BE2C (cell line): Measurements from ENCODE around the gene FMNL2.

Experiments used
- DNase-seq: peaks from one replicate; pipeline ENCODE4 v3.0.0-alpha.2; 2020
- H3K27me3 ChIP-seq: fragments of 250-450 bp; sonication (Bioruptor Pico); 2 replicates; pipeline ENCODE4 v1.5.1; 2020; ENCODE audit warnings: mild to moderate bottlenecking
- H3K36me3 ChIP-seq: fragments of 250-450 bp; sonication (Bioruptor Pico); 2 replicates; pipeline ENCODE4 v1.5.1; 2020; ENCODE audit warnings: mild to moderate bottlenecking
- H3K4me1 ChIP-seq: fragments of 250-450 bp; sonication (Bioruptor Pico); 2 replicates; pipeline ENCODE4 v1.5.1; 2020
- H3K4me3 ChIP-seq: 2 replicates; pipeline ENCODE4 v1.5.1; 2011; ENCODE audit warnings: low read depth, low read length
- H3K9me3 ChIP-seq: fragments of 250-450 bp; sonication (Bioruptor Pico); 2 replicates; pipeline ENCODE4 v1.5.1; 2020
- TF ChIP-seq, protein P1 (sequence below): IDR thresholded peaks from 2 replicates; pipeline ENCODE4 v1.5.1; 2012; ENCODE audit warnings: mild to moderate bottlenecking, low read depth, low read length

FMNL2 gene

DNA sequence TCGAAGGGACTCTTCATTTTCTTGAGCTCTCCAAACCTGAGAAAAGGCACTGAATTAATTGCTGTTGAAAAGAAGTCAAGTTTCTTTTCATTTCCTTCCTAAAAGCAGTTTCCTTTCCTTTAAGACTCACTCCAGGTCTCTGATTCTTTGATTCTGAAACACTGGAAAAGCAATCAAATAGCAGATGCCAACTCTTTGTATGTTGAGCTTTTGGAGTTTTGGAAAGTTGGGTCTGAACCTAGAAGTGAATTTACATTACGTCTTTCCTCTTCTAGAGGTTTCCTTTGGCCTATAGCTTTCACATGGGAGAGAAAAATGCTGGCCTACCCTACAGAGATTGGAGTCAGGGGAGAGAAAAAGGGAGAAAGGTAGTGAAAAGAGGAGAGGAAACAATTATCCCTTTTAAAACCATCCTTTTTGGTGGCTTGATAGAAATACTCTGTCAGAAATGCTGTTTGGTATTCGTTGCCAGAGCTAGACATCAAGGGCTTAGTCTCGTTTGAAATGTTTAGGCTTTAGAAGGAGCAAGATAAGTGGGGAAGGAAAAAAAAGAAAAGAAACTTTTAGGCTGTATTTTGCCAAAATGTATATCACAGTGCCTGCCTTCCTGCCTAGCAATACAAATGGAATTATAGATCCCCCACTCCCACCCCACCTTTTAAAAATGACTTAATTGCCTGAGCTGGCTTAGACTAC, 194.6 kb downstream of the FMNL2 start:
- DNase-seq, result no peak
- Histone ChIP-seq H3K4me3 (no peak overlapping the region), H3K36me3 (no peaks in the 10 kb centered on the region), H3K9me3 (no peaks in the 10 kb centered on the region), H3K27me3 (no peaks in the 10 kb centered on the region), H3K4me1 (no peaks in the 10 kb centered on the region)
- TF ChIP-seq, protein P1, sequence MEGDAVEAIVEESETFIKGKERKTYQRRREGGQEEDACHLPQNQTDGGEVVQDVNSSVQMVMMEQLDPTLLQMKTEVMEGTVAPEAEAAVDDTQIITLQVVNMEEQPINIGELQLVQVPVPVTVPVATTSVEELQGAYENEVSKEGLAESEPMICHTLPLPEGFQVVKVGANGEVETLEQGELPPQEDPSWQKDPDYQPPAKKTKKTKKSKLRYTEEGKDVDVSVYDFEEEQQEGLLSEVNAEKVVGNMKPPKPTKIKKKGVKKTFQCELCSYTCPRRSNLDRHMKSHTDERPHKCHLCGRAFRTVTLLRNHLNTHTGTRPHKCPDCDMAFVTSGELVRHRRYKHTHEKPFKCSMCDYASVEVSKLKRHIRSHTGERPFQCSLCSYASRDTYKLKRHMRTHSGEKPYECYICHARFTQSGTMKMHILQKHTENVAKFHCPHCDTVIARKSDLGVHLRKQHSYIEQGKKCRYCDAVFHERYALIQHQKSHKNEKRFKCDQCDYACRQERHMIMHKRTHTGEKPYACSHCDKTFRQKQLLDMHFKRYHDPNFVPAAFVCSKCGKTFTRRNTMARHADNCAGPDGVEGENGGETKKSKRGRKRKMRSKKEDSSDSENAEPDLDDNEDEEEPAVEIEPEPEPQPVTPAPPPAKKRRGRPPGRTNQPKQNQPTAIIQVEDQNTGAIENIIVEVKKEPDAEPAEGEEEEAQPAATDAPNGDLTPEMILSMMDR, result no peak

DNA sequence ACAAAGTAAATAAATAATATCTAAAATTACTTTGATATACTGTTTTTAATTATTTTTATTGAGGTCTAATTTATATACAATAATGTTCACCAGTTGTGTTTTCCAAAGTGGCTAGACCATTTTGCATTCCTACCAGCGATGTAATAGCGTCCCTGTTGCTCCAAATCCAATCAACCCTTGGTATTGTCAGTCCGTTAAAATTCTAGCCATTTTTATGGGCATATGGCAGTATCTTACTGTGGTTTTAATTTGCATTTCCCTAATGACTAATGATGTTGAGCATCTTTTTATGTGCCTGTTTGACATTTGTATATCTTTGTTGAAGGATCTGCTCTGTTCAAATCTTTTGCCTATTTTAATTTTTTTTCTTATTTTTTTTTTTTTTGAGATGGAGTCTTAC, 197.3 kb downstream of the FMNL2 start:
- Histone ChIP-seq H3K36me3 (no peaks in the 10 kb centered on the region), H3K4me1 (no peaks in the 10 kb centered on the region), H3K27me3 (no peaks in the 10 kb centered on the region), H3K4me3 (no peak overlapping the region), H3K9me3 (no peaks in the 10 kb centered on the region)
- TF ChIP-seq, protein P1, result no peak
- DNase-seq, result no peak

- Histone ChIP-seq H3K4me3 (no peak overlapping the region), H3K4me1 (no peaks in the 10 kb centered on the region), H3K36me3 (no peaks in the 10 kb centered on the region), H3K9me3 (no peaks in the 10 kb centered on the region), H3K27me3 (no peaks in the 10 kb centered on the region)
- DNase-seq, result no peak
- TF ChIP-seq, protein P1, result no peak
Measured at GRCh38 chr2:152534460-152535135, 199.6 kb downstream of the FMNL2 start.

DNA sequence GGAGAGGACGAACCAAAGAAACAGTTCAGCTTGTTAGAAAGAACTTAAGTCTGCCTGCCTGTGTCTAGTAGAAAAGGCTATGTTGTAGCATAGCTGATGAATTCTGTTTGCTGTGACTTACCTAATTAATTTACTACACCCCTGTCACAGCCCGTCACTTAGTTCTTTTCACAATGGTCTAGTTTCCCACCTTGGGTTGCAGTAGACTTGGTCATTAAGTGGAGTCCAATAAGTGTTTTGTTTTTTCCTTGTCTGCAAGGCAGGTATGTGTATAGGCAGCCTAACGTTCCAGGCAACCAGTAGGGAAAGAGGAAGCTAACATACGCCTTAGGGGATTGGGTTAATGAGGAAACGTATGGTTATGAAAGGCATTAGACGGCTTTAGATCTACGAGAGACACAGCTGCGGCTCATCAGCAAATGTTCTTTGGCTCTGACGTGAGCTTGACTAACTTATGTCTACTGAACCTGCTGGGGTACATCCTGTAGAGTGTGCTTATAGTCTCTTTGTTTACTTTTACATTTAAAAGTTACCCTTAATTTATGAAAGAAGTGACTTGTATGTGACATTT, 202.2 kb downstream of the FMNL2 start:
- Histone ChIP-seq H3K4me1 (no peaks in the 10 kb centered on the region), H3K9me3 (no peaks in the 10 kb centered on the region), H3K36me3 (no peaks in the 10 kb centered on the region), H3K4me3 (no peak overlapping the region), H3K27me3 (no peaks in the 10 kb centered on the region)
- no peak for DNase-seq
- TF ChIP-seq, protein P1, result no peak

- Histone ChIP-seq H3K27me3 (no peaks in the 10 kb centered on the region), H3K36me3 (no peaks in the 10 kb centered on the region), H3K9me3 (no peaks in the 10 kb centered on the region), H3K4me1 (no peaks in the 10 kb centered on the region), H3K4me3 (no peak overlapping the region)
- no peak for DNase-seq
- TF ChIP-seq, protein P1, result no peak
Measured at GRCh38 chr2:152539424-152539823, 204.4 kb downstream of the FMNL2 start.

- no peaks in the 10 kb centered on the region for H3K36me3 ChIP-seq
- H3K4me1 ChIP-seq, result no peaks in the 10 kb centered on the region
- no peaks in the 10 kb centered on the region for H3K27me3 ChIP-seq
- H3K4me3 ChIP-seq, result no peak overlapping the region
- no peak for DNase-seq
- H3K9me3 ChIP-seq, result no peaks in the 10 kb centered on the region
- TF ChIP-seq, protein P1, result no peak
Measured at GRCh38 chr2:152541712-152542111, 206.7 kb downstream of the FMNL2 start.
